Common myeloid progenitor, CD34-positive (primary cell): Measurements from ENCODE around the gene SCG3.

ENCODE experiments used
- CTCF ChIA-PET: fragments of 350-600 bp; sonication (Branson Sonifier 250); formaldehyde crosslinking; loops from one replicate; lab custom pipeline; 2021; ENCODE audit warnings: antibody characterized with exemption; lab: Charles Lee
- POLR2A ChIA-PET: fragments of 350-600 bp; sonication (Branson Sonifier 250); formaldehyde crosslinking; loops from one replicate; lab custom pipeline; 2021; ENCODE audit warnings: antibody characterized with exemption; lab: Charles Lee
- DNase-seq, 3 donors: peaks; one replicate each; pipeline versions ENCODE4 v3.0.0 to v3.0.0-alpha.2; 2013
- H3K27ac ChIP-seq, 2 experiments: 1 replicate in 1 of 2; 2 replicates in 1 of 2; pipeline ENCODE4 v1.7.0; 2013; ENCODE audit warnings: inconsistent platforms in 2 of 2, low read length in 2 of 2, mild to moderate bottlenecking in 2 of 2, low read depth in 1 of 2, moderate library complexity in 1 of 2; ENCODE audit not compliant: severe bottlenecking in 2 of 2, insufficient read depth in 1 of 2, poor library complexity in 1 of 2
- H3K27me3 ChIP-seq, 5 experiments: replicated peaks in 2 of 5; 1 replicate in 3 of 5; 2 replicates in 2 of 5; pipeline versions ENCODE4 v1.6.1 to v1.7.0; 2013; ENCODE audit warnings: low read length in 4 of 5, mild to moderate bottlenecking in 2 of 5, moderate library complexity in 2 of 5, inconsistent platforms in 1 of 5; ENCODE audit not compliant: insufficient read depth in 5 of 5, control insufficient read depth in 4 of 5
- H3K36me3 ChIP-seq, 4 experiments: 1 replicate in 2 of 4; 2 replicates in 2 of 4; pipeline versions ENCODE4 v1.6.1 to v1.7.0; 2013; ENCODE audit warnings: low read length in 3 of 4, control low read depth in 1 of 4, mild to moderate bottlenecking in 1 of 4; ENCODE audit not compliant: control insufficient read depth in 4 of 4, insufficient read depth in 4 of 4
- H3K4me1 ChIP-seq, 4 experiments: 1 replicate in 3 of 4; 2 replicates in 1 of 4; pipeline versions ENCODE4 v1.6.1 to v1.7.1; 2013; ENCODE audit warnings: low read length in 3 of 4, mild to moderate bottlenecking in 3 of 4, control low read depth in 1 of 4, inconsistent platforms in 1 of 4, moderate library complexity in 1 of 4; ENCODE audit not compliant: control insufficient read depth in 4 of 4, insufficient read depth in 4 of 4; ENCODE audit errors: control extremely low read depth in 1 of 4
- H3K4me3 ChIP-seq, 7 experiments: 1 replicate in 4 of 7; 2 replicates in 3 of 7; pipeline versions ENCODE4 v1.5.1 to v1.7.0; 2013; ENCODE audit warnings: mild to moderate bottlenecking in 7 of 7, low read length in 6 of 7, moderate library complexity in 6 of 7, inconsistent platforms in 2 of 7, low read depth in 2 of 7, control low read depth in 1 of 7; ENCODE audit not compliant: insufficient read depth in 4 of 7, control insufficient read depth in 1 of 7; ENCODE audit errors: extremely low read depth in 1 of 7
- H3K9me3 ChIP-seq, 5 experiments: 1 replicate in 4 of 5; 2 replicates in 1 of 5; pipeline versions ENCODE4 v1.6.1 to v1.7.1; 2013; ENCODE audit warnings: low read length in 4 of 5, mild to moderate bottlenecking in 2 of 5, inconsistent platforms in 1 of 5, low read depth in 1 of 5, moderate library complexity in 1 of 5; ENCODE audit not compliant: control insufficient read depth in 4 of 5, insufficient read depth in 2 of 5; ENCODE audit errors: control extremely low read depth in 1 of 5
- WGBS: methylation state at CpG from one replicate; pipeline ENCODE4 v1.1.5; 2013; ENCODE audit not compliant: insufficient coverage; 5-methylcytosine and 5-hydroxymethylcytosine counted together

The SCG3 gene

GRCh38 chr15:51709031-51709430 lies 27.7 kb downstream of the SCG3 start:
- WGBS, result 100% methylated on average over 2 of the region's 5 CpGs
- no peak overlapping the region for H3K27ac ChIP-seq
- no peaks in the 10 kb centered on the region for H3K4me1 ChIP-seq
- H3K36me3 ChIP-seq, result no peaks in the 10 kb centered on the region
- H3K27me3 ChIP-seq, result no peaks in the 10 kb centered on the region
- no peak for DNase-seq
- no peak overlapping the region for H3K4me3 ChIP-seq
- peaks cover 0 to 1% (median 0%) of the 10 kb centered on the region in 5 experiments for H3K9me3 ChIP-seq
- ChIA-PET POLR2A (no interaction called here), CTCF (no interaction called here)

- peaks cover 0 to 1% (median 0%) of the 10 kb centered on the region in 5 experiments for H3K9me3 ChIP-seq
- WGBS, result 100% methylated on average over 1 of the region's 1 CpG
- ChIA-PET POLR2A (no interaction called here), CTCF (no interaction called here)
- H3K4me1 ChIP-seq, result no peaks in the 10 kb centered on the region
- peaks cover 0 to 2% (median 0%) of the 10 kb centered on the region in 4 experiments for H3K36me3 ChIP-seq
- DNase-seq, result no peak
- H3K4me3 ChIP-seq, result no peak overlapping the region
- H3K27me3 ChIP-seq, result no peaks in the 10 kb centered on the region
- no peak overlapping the region for H3K27ac ChIP-seq
Measured at GRCh38 chr15:51714162-51714561, 32.9 kb downstream of the SCG3 start.

GRCh38 chr15:51714911-51715310 lies 33.6 kb downstream of the SCG3 start:
- H3K27ac ChIP-seq, result no peak overlapping the region
- no peak overlapping the region for H3K4me3 ChIP-seq
- WGBS, result 100% methylated on average over 1 of the region's 1 CpG
- H3K4me1 ChIP-seq, result no peaks in the 10 kb centered on the region
- no peak for DNase-seq
- no peaks in the 10 kb centered on the region for H3K27me3 ChIP-seq
- peaks cover 0 to 5% (median 0%) of the 10 kb centered on the region in 4 experiments for H3K36me3 ChIP-seq
- H3K9me3 ChIP-seq, result peaks cover 0 to 1% (median 0%) of the 10 kb centered on the region in 5 experiments
- CTCF ChIA-PET, result no interaction called here
- POLR2A ChIA-PET, result interaction anchor here (0.8 kb wide), 1 partner anchor 237 kb away, joined by 3 read pairs; no protein-coding TSS in a partner anchor

DNA sequence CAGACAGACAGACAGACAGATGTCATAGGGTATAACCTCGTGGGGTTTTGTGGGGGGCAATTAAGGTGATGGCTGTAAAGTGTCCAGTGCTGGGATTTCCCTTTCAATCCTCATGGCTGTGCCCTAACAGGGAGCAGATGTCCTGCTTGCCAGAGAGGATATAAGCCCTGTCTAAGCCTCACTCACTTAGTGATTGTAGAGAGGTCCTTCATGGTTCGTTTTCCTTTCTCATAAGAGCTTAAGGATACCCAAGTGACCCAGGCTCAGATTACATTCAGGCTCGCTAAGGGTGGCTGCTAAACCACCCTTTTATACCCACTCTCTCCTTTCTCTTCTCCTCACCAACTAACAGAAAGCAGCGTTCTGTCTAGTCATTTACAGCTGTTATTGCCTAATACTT lies 36.9 kb downstream of the SCG3 start:
- peaks cover 11 to 23% (median 13%) of the 10 kb centered on the region in 4 experiments for H3K36me3 ChIP-seq
- CTCF ChIA-PET, result interaction anchor here (1.0 kb wide), 1 partner anchor 18 kb away, joined by 3 read pairs; no protein-coding TSS in a partner anchor
- POLR2A ChIA-PET, result no interaction called here
- no peak overlapping the region for H3K4me3 ChIP-seq
- DNase-seq, result no peak
- no peaks in the 10 kb centered on the region for H3K4me1 ChIP-seq
- no peaks in the 10 kb centered on the region for H3K9me3 ChIP-seq
- no peak overlapping the region for H3K27ac ChIP-seq
- H3K27me3 ChIP-seq, result no peaks in the 10 kb centered on the region
- WGBS, result 100% methylated on average over 2 of the region's 4 CpGs

DNA sequence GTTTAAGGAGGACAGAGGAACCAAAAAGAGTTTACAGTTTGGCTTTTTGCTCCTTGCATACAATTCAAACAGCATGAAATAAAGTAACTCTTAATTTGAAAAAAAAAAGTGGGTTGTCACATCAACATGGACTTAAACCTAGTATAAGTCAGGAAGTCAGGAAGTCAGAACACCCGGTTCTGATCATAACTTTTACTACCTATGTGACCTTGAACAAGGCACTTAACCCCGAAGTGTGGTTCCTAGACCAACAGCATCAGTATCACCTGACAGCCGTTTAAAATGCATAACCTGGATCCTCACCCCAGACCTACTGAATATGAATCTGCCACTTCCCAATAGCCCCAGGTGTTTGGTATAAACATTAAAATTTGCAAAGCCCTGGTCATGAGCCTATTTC lies 37.4 kb downstream of the SCG3 start:
- WGBS, result 85% methylated on average over 2 of the region's 3 CpGs

DNA sequence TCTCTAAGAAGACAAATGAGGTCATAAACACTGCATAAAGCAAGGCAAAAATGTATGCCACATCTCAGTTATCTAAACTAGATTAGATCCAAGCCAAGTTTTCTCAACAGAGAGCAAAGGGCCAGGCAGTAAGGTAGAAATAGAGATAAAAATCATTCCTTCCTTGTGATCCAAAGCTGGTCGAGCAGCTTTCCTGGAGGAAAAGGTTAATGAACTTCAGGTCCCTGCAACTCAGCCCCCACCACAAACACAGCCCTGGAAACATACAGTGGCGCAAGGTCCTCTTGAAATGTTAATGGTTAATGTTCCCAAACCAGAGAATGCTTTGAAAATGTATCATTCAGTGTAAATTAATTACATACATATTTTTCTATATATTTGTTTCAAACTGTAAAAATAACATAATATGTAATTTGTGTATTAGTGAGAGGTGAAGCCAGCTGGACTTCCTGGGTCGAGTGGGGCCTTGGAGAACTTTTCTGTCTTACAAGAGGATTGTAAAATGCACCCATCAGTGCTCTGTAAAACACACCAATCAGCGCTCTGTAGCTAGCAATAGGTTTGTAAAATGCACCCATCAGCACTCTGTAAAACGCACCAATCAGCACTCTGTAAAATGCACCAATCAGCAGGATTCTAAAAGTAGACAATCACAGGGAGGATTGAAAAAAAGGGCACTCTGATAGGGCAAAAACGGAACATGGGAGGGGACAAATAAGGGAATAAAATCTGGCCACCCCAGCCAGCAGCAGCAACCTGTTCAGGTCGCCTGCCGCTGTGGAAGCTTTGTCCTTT lies 39.1 kb downstream of the SCG3 start:
- Histone ChIP-seq H3K27ac (no peak overlapping the region), H3K4me1 (peaks cover 3 to 17% (median 9%) of the 10 kb centered on the region in 4 experiments), H3K27me3 (no peaks in the 10 kb centered on the region), H3K36me3 (peaks cover 14 to 25% (median 15%) of the 10 kb centered on the region in 4 experiments), H3K9me3 (no peaks in the 10 kb centered on the region), H3K4me3 (no peak overlapping the region)
- ChIA-PET CTCF (interaction anchor here (1.0 to 1.4 kb wide), 3 partner anchors 10 to 37 kb away, joined by 3 read pairs; no protein-coding TSS in a partner anchor), POLR2A (interaction anchor here (0.6 kb wide), 1 partner anchor 480 kb away, joined by 3 read pairs; no protein-coding TSS in a partner anchor)
- DNase-seq, result no peak
- WGBS, result 93% methylated on average over 7 of the region's 8 CpGs

More for the DNA sequence above, 37.4 kb downstream of the SCG3 start:
- Histone ChIP-seq H3K36me3 (peaks cover 11 to 25% (median 13%) of the 10 kb centered on the region in 4 experiments), H3K4me3 (no peak overlapping the region), H3K9me3 (no peaks in the 10 kb centered on the region), H3K27ac (no peak overlapping the region), H3K4me1 (peaks cover 0 to under 1% (median 0%) of the 10 kb centered on the region in 4 experiments), H3K27me3 (no peaks in the 10 kb centered on the region)
- POLR2A ChIA-PET, result no interaction called here
- CTCF ChIA-PET, result interaction anchor here (1.0 to 1.4 kb wide), 2 partner anchors 8 to 18 kb away, joined by 3 read pairs; no protein-coding TSS in a partner anchor
- DNase-seq, result no peak
